ENCODE results near the gene AATF.

The AATF gene

DNA sequence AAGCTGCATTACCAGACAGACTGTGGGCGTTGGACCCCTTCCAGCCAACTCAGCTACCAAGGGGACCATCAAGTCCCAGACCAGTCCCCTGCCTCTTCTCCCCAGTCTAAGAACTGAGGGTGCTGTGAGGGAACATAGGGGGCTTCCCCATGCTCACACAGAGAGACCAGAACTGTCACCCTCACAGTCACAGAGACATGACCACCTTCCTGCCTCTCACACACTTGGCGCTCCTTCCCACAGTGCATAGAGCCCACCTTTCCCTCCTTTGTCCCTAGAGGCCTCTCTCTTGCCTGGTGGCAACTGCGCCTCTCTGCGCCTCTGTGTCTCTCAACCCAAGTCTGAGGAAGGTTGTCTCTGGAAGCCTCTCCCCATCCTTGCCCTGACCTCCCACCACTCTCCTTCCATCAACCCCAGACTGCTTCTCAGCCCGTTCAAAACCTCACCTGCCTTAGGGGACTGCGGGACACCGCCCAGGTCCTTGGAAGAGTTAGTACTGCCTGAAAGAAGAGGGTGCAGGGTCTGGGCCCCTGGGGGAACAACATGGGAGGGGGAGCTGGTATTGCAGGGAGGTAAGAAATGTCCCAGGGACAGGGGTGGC is 17.6 kb upstream of the AATF start:
- DNase-seq (ENCODE audit: low spot score), result no peak

DNA sequence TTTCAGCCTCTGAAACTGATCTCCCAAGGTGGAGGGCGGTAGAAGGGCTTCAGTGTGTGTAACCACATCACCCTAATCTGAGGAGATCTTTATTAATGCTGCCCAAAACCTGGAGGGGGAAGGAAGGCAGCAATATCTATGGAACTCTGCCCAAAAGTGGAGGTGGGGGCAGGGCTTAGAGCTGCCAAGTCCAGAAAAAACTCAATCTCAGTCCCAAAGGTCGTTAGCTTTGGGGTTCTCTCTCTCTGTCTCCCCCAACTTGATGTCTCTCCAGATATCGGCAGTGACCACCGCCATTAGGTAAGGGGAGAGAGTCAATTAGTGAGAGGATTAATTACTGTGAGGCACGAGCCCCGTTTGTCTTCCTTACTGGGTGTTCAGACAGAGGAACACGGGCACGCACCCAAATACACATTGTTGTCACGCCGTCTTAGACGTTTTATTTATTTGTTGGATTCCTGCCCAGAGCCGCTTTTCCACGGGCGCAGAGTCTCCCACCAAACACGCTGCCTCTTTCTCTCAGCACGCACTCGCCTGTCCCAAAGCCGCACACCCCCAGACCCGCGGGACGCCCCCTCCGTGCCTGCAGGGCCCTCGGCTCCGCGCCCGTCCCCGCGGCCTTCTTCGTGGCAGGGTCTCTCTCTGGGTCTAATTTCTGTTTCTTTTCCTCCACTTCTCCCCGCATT is 16.9 kb upstream of the AATF start:
- peak; percentile 68 for DNase-seq (ENCODE audit: low spot score)

- DNase-seq (ENCODE audit: low spot score), result no peak
Measured at GRCh38 chr17:36932383-36932693, 16.4 kb upstream of the AATF start.

DNA sequence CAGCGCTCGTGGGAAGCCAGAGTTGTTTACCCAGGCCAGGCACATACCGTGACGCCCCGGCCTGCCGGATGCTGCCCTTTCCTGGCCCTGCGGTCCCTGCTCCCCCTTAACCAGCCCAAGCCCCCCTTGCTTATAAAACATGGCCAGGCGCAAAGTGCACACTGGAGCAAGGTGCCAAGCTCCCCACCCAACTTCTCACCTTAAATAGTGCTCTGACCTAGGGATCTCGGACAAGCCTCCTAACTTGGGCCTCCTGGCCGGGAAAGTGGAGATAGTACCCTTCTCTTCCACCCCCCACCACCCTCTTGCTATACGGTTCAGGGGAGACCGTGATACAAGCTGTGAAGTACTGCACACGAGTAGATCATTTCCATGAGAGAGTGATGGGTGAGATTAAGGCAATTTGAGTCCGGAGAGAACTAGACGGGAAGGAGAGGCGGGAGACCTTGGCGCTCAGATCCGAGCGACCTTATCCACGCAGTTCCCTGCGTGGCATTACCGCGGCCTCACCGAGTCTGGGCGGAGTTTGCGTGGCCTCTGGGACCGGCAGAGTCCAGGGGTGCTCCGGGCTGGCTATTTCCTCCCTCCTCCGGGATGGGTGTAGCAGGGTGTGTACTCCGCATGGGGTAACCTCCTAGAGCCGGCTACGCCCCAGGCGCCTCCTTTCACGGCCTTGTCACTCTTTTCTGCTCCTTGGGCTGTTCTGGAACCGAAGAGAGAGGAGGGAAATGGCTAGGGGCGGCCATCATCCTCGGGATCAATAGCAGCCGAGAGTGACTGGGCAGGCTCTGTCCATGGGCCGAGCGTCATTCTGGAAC is 15.9 kb upstream of the AATF start:
- no peak for DNase-seq (ENCODE audit: low spot score)

GRCh38 chr17:36933512-36934143 is 15.1 kb upstream of the AATF start:
- no peak for DNase-seq (ENCODE audit: low spot score)

- DNase-seq (ENCODE audit: low spot score), result peak; percentile 89
Measured at GRCh38 chr17:36934144-36934691, 14.5 kb upstream of the AATF start.

DNA sequence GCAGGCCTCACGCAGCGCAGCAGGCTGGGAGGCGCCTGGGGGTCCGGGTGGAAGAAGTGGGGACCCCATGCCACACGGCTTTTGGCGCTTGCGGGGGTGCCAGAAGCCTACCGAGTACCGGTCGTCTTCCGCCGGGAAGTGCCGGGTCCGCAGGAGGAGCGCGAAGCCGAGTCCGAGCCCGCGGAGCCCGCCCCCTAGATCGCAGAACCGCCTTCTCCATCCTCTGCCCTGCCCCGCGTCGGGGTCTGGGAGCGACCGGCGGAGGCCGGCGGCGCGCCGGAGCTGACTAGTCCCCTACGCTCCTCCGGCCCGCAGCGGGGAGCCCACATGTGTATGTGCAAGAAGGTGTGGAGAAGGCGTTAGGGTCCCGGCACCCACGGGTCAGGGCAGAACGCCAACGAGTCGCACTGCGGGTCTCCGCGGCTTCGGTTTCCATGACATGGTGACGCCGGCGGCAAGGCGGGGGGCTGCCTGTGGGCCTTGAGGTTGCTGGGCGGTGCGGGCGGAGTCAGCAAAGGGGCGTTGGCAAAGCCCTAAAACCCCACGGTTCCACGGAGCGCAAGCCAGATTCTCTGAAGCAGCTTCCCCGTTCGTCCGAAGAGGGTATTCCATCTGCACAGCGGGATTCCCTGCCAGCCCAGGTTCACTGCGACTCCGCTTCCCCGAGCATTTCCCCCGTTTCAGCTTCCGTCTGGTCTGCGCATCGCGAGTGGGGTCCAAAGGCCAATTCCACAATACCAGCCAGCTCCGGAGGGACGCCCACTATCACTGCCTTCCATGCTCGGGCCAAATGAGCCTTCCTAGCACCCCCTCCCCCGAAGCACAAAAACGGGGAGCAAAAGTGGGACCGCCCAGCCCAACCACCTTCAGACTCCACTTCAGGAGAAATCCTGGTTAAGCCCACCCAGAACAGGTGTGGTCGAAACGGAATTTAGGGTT is 13.8 kb upstream of the AATF start:
- peak; percentile 63 for DNase-seq (ENCODE audit: low spot score)

DNA sequence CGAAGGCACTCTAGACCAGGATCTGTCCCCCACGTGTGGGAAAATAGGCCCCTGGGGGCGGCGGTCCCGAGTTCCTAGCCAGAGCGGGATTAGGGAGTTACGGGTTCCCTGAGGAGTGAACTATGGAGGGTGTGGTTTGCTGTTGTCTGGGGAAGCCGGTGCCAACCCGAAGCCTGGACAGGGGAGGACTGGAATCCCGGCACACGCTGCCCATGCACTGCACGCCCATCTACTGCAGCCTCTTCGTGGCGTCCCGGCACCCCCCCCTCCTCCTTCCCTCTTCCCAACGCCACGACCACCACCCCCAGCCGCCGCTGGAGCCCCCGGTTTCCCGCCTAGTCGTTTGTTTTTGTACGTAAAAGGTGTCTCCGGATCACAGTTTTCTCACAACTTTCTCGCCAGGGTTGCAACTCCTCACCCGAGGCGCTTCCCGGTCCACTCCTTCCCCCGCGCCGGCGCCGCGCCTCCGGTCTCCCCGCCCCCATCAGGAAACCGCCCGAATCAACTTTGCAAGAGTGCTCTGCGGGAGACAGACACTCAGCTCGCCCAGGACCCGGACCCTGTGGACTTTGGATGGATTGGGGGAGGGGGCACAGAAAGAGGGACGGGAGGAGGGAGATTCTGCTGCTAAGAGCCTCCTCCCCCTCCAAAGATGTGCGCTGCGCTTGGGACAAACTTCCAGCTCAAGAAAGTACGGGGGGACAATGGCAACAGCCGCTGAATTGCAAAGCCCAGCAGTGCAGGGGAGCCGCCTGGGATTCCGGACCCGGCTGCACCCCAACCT is 12.9 kb upstream of the AATF start:
- peak; percentile 67 for DNase-seq (ENCODE audit: low spot score)

DNA sequence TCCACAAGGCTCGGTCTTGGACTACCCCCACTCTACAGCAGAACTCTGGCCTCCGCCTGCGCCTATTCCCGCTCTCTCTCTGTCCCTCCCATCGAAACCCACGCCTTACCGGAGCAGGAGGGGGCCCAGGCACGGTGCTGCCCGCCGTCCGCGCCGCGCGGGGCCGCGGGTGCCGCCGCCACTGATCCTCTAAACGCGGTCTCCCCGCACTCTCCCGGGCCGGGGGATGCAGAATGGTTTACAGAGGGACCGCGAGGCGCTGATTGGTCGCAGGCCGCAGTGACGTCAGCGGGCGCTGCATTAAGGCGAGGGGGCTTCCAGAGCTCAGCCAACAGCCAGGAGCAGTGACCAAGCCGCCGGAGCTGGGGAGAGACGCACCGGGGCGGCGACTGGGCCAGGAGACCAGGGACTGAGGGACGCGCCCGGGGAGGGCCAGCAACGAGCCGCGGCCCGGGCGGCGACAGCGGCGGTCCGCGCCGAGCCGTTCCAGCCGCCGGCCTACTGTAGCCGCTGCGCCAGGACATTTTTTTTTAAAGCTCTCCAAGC is 12.2 kb upstream of the AATF start:
- DNase-seq (ENCODE audit: low spot score), result peak; percentile 92

DNA sequence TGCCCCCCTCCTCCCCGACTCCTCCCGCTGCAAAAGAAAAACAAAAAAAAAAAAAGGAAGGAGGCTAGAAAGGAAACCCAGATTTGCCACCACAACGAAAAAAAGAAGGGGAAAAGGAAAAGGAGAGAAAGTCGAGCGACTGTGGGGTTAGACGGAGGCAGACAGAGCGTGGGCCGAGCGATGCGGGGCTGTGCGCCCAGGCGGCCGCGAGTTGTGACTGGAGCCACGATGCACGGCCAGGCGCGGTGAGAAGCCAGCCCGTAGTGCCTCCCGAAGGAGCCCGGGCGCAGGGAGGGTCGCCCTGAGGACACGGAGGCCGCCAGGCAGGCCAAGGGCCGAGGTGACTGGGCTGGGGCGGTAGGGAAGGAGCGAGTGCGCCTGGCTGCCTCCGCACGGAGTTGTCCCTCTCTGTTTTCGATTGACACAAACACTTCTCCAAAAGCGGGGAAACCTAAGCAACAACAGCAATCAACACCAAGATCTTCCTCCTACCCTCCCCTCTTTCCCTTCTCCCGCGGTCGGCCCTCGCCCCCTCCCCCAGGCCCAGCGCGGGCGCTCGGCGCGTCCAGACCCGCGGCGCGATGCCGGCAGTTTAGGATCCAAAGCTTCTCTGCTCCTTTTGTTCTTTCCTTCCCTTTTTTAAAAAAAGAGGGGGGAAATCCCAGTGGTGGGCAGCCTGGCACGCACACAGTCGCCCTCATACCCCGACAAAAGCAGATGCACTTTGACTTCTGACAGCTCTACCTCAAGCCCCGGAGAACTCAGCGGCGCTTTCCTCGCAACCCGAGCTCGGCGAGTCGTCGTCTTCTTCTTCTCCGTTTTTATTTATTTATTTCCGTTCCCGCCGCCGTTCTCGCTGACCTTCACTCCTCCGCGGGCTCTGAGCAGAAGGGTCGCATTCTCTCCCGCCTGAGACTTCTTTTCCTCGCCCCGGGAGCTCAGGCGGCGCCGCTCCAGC is 11.5 kb upstream of the AATF start, which contains the start of gene LHX1:
LHX1 (plus strand) TSS at position 475 of the 958 bp plus-strand sequence. CDS start 723 bp downstream, outside the sequence.
- peak; percentile 42 for DNase-seq (ENCODE audit: low spot score)

GRCh38 chr17:36937959-36938565 is 10.7 kb upstream of the AATF start:
- peak; percentile 66 for DNase-seq (ENCODE audit: low spot score)

DNA sequence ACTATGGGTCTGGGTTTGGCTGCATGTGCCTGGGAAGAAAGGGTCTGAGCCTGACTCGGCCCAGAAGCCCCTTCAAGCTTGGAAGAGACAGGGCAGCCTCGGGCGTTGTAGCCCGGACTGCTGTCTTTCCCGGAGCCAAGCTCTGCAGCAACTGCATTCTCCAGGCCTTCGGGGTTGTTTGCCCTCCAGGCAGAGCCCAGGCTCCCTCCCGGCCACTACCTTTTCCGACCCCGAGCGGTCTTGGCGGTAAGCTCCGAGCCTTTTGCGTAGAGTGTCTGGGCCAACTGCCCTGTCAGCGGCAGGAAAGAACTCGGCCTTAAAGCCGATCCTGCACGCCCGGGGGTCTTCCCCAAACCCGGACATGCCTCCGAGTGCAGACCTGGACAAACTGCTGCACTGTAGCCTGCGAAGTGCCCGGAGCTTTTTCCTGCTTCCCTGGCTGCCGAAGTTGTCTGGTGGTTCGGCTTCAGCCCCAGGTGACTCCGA is 10.1 kb upstream of the AATF start:
- DNase-seq (ENCODE audit: low spot score), result peak; percentile 33

DNA sequence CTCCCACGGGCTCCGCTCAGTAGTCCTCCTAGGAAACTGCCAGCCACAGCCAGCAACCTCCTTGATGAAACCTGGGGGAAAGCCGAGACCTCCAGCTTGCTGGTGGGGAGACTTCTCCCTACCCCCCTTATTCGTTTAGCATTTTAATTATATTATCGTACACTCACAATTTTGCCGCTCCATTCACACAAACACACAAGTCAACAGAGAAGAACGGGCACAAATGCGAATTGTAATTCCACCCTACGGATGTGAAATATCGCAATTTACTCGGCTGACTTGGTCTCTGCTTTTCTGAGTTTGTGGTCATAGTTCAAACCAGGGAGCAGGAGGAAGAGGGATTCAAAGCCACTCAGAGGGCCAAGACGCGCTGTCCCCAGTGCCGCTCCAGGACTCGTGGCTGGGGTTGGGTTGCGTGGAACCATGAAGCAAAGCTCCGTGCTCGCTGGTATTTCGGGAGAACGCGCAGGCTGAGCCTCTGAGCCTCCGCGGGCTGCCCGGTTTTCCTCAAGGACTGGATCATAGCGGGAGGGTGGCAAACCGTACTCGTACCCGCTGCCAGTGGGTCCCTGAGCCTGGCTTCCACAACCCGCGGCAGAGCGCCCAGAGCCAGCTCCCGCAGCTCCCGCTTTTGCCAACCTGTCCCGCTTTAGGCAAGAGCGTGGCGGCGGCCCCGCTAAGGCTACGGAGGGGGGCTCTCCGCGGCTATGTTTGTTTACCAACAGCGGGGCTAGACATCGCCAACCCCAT is 9.5 kb upstream of the AATF start:
- peak; percentile 49 for DNase-seq (ENCODE audit: low spot score)

DNA sequence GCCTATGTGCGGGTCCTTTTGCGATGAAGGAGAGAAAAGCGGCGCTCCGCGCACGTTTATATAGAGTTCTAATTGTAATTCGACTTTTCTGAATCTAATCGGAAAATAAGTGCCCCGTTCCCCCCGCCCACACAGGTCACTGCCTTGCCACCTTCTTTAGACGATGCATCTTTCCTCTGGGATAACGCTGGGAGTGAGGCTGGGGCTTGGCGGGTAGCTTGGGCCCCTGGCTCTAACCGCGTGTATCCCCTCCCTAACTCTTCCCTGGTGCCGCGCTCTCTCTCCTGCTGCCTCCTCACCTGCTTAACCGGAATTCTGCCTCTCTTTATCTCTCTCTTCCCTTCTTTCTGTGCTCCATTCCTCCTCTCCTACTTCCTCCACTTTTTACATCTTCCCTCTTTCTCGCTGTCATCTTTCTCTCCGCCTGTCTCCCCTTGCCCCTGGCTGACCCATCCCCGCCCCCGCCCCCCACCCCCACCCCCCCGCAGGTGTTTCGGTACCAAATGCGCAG is 8.9 kb upstream of the AATF start:
- no peak for DNase-seq (ENCODE audit: low spot score)

- DNase-seq (ENCODE audit: low spot score), result peak; percentile 38
Measured at GRCh38 chr17:36940313-36941264, 8.2 kb upstream of the AATF start.
